ENCODE measurements around the gene LYG2.
"Not testable (repeated sequence)": the region's sequence is repeated elsewhere in the genome, so short reads cannot be mapped to it uniquely, and the experiment has no call there.

LYG2 gene

GRCh38 chr2:99285526-99285925 lies 30.1 kb upstream of the LYG2 start:
- H3K18ac ChIP-seq (ENCODE audit: low read length) = no peak overlapping the region
- H3K79me2 ChIP-seq (ENCODE audit: control insufficient read depth, insufficient read depth, low read length, poor library complexity) = no peaks in the 10 kb centered on the region

GRCh38 chr2:99279969-99280695 lies 24.7 kb upstream of the LYG2 start:
- Histone ChIP-seq H3K27me3 (ENCODE audit: insufficient read depth, low read length) (no peaks in the 10 kb centered on the region), H3K18ac (ENCODE audit: low read length) (no peak overlapping the region), H2AFZ (ENCODE audit: insufficient read depth, low read length, poor library complexity) (no peak overlapping the region), H2BK120ac (ENCODE audit: insufficient read depth, low read length, poor library complexity) (no peak overlapping the region), H4K12ac (ENCODE audit: low read depth, low read length) (no peak overlapping the region), H4K91ac (ENCODE audit: low read depth, low read length) (no peak overlapping the region), H3K79me2 (ENCODE audit: control insufficient read depth, insufficient read depth, low read length, poor library complexity) (no peaks in the 10 kb centered on the region), H3K23ac (ENCODE audit: low read length) (no peak overlapping the region), H3K4ac (ENCODE audit: low read depth, low read length) (no peak overlapping the region), H3K4me1 (ENCODE audit: control insufficient read depth in 1 of 2, insufficient read depth in 2 of 2, low read length in 2 of 2) (no peaks in the 10 kb centered on the region), H3K9me3 (ENCODE audit: insufficient read depth, low read depth, low read length) (peaks cover 1% of the 10 kb centered on the region), H3K79me1 (ENCODE audit: low read length) (no peaks in the 10 kb centered on the region), H3K9ac (ENCODE audit: low read length) (no peak overlapping the region), H3K27ac (ENCODE audit: low read depth, low read length) (no peak overlapping the region), H4K8ac (ENCODE audit: low read depth, low read length) (no peak overlapping the region), H2BK5ac (ENCODE audit: low read depth, low read length, poor library complexity) (no peak overlapping the region), H3K4me3 (ENCODE audit: low read depth, low read length) (no peak overlapping the region), H3K4me2 (ENCODE audit: low read length) (no peak overlapping the region), H2AK5ac (ENCODE audit: low read length) (no peak overlapping the region), H3K36me3 (ENCODE audit: control insufficient read depth in 1 of 2, insufficient read depth in 2 of 2, low read length in 2 of 2) (peaks cover 0 to 1% of the 10 kb centered on the region in 2 experiments), H3K14ac (ENCODE audit: low read length) (no peak overlapping the region), H2BK12ac (ENCODE audit: low read length) (no peak overlapping the region)
- DNase-seq = peak in 1 of 2 donors; percentile 74

More at GRCh38 chr2:99285526-99285925, 30.1 kb upstream of the LYG2 start:
- H3K27ac ChIP-seq (ENCODE audit: low read depth, low read length) = no peak overlapping the region
- no peak overlapping the region for H3K14ac ChIP-seq (ENCODE audit: low read length)
- H4K12ac ChIP-seq (ENCODE audit: low read depth, low read length) = no peak overlapping the region
- H3K4me1 ChIP-seq (ENCODE audit: control insufficient read depth in 1 of 2, insufficient read depth in 2 of 2, low read length in 2 of 2) = no peaks in the 10 kb centered on the region
- no peak overlapping the region for H2AFZ ChIP-seq (ENCODE audit: insufficient read depth, low read length, poor library complexity)
- no peak overlapping the region for H3K9ac ChIP-seq (ENCODE audit: low read length)
- H3K4ac ChIP-seq (ENCODE audit: low read depth, low read length) = no peak overlapping the region
- H2BK12ac ChIP-seq (ENCODE audit: low read length) = no peak overlapping the region
- no peak overlapping the region for H4K91ac ChIP-seq (ENCODE audit: low read depth, low read length)
- no peak overlapping the region for H4K8ac ChIP-seq (ENCODE audit: low read depth, low read length)
- WGBS (ENCODE audit: extremely low coverage, insufficient coverage, insufficient read length) = no CpG with 5 or more reads among the region's 7 CpGs
- peaks cover 0 to 1% of the 10 kb centered on the region in 2 experiments for H3K36me3 ChIP-seq (ENCODE audit: control insufficient read depth in 1 of 2, insufficient read depth in 2 of 2, low read length in 2 of 2)
- H3K4me3 ChIP-seq (ENCODE audit: low read depth, low read length) = no peak overlapping the region
- DNase-seq = no peak
- H3K79me1 ChIP-seq (ENCODE audit: low read length) = no peaks in the 10 kb centered on the region
- no peak overlapping the region for H2AK5ac ChIP-seq (ENCODE audit: low read length)
- H3K23ac ChIP-seq (ENCODE audit: low read length) = no peak overlapping the region
- no peak overlapping the region for H2BK5ac ChIP-seq (ENCODE audit: low read depth, low read length, poor library complexity)
- H3K9me3 ChIP-seq (ENCODE audit: insufficient read depth, low read depth, low read length) = no peaks in the 10 kb centered on the region
- H3K27me3 ChIP-seq (ENCODE audit: insufficient read depth, low read length) = no peaks in the 10 kb centered on the region
- no peak overlapping the region for H2BK120ac ChIP-seq (ENCODE audit: insufficient read depth, low read length, poor library complexity)
- no peak overlapping the region for H3K4me2 ChIP-seq (ENCODE audit: low read length)

- Histone ChIP-seq H3K18ac (ENCODE audit: low read length) (no peak overlapping the region), H4K12ac (ENCODE audit: low read depth, low read length) (no peak overlapping the region), H2BK5ac (ENCODE audit: low read depth, low read length, poor library complexity) (no peak overlapping the region), H2BK120ac (ENCODE audit: insufficient read depth, low read length, poor library complexity) (no peak overlapping the region), H4K91ac (ENCODE audit: low read depth, low read length) (no peak overlapping the region), H3K14ac (ENCODE audit: low read length) (no peak overlapping the region), H3K4me2 (ENCODE audit: low read length) (no peak overlapping the region), H3K79me1 (ENCODE audit: low read length) (no peaks in the 10 kb centered on the region), H3K36me3 (ENCODE audit: control insufficient read depth in 1 of 2, insufficient read depth in 2 of 2, low read length in 2 of 2) (no peaks in the 10 kb centered on the region), H3K27ac (ENCODE audit: low read depth, low read length) (no peak overlapping the region), H3K23ac (ENCODE audit: low read length) (no peak overlapping the region), H3K4me3 (ENCODE audit: low read depth, low read length) (no peak overlapping the region), H3K9ac (ENCODE audit: low read length) (no peak overlapping the region), H2BK12ac (ENCODE audit: low read length) (no peak overlapping the region), H3K27me3 (ENCODE audit: insufficient read depth, low read length) (no peaks in the 10 kb centered on the region), H4K8ac (ENCODE audit: low read depth, low read length) (no peak overlapping the region), H3K4ac (ENCODE audit: low read depth, low read length) (no peak overlapping the region), H3K9me3 (ENCODE audit: insufficient read depth, low read depth, low read length) (peaks cover 1% of the 10 kb centered on the region), H3K4me1 (ENCODE audit: control insufficient read depth in 1 of 2, insufficient read depth in 2 of 2, low read length in 2 of 2) (no peaks in the 10 kb centered on the region), H2AK5ac (ENCODE audit: low read length) (no peak overlapping the region), H2AFZ (ENCODE audit: insufficient read depth, low read length, poor library complexity) (no peak overlapping the region), H3K79me2 (ENCODE audit: control insufficient read depth, insufficient read depth, low read length, poor library complexity) (no peaks in the 10 kb centered on the region)
- DNase-seq = peak; percentile 93 to 94
- no CpG with 5 or more reads among the region's 2 CpGs for WGBS (ENCODE audit: extremely low coverage, insufficient coverage, insufficient read length)
Observed at GRCh38 chr2:99278793-99279291, 23.4 kb upstream of the LYG2 start.

GRCh38 chr2:99278195-99278765 lies 22.8 kb upstream of the LYG2 start:
- H3K79me2 ChIP-seq (ENCODE audit: control insufficient read depth, insufficient read depth, low read length, poor library complexity); H3K79me1 ChIP-seq (ENCODE audit: low read length): not testable (repeated sequence)
- WGBS (ENCODE audit: extremely low coverage, insufficient coverage, insufficient read length) = no CpG with 5 or more reads among the region's 5 CpGs

More at GRCh38 chr2:99278195-99278765, 22.8 kb upstream of the LYG2 start:
- not testable (repeated sequence) for DNase-seq; H2BK12ac ChIP-seq (ENCODE audit: low read length); H3K4ac ChIP-seq (ENCODE audit: low read depth, low read length); H4K12ac ChIP-seq (ENCODE audit: low read depth, low read length); H2BK120ac ChIP-seq (ENCODE audit: insufficient read depth, low read length, poor library complexity); H2BK5ac ChIP-seq (ENCODE audit: low read depth, low read length, poor library complexity); H3K27me3 ChIP-seq (ENCODE audit: insufficient read depth, low read length); H3K4me1 ChIP-seq (ENCODE audit: control insufficient read depth in 1 of 2, insufficient read depth in 2 of 2, low read length in 2 of 2); H3K4me2 ChIP-seq (ENCODE audit: low read length); H2AFZ ChIP-seq (ENCODE audit: insufficient read depth, low read length, poor library complexity); H3K23ac ChIP-seq (ENCODE audit: low read length); H3K14ac ChIP-seq (ENCODE audit: low read length); H2AK5ac ChIP-seq (ENCODE audit: low read length); H3K9ac ChIP-seq (ENCODE audit: low read length); H4K91ac ChIP-seq (ENCODE audit: low read depth, low read length); H3K36me3 ChIP-seq (ENCODE audit: control insufficient read depth in 1 of 2, insufficient read depth in 2 of 2, low read length in 2 of 2); H3K9me3 ChIP-seq (ENCODE audit: insufficient read depth, low read depth, low read length); H4K8ac ChIP-seq (ENCODE audit: low read depth, low read length); H3K27ac ChIP-seq (ENCODE audit: low read depth, low read length); H3K18ac ChIP-seq (ENCODE audit: low read length); H3K4me3 ChIP-seq (ENCODE audit: low read depth, low read length)

Data from trophoblast cell (in vitro differentiated cells and primary cell).